B cell (primary cell): ENCODE results near the gene CERS6. TPM values are rescaled to one million over a fixed set of nuclear protein-coding genes. Genes with fewer than 3 reads are reported as not detected.

Experiments
- ATAC-seq: fragments of 200-7000 bp; cut with Tn5 transposase; one replicate; pipeline ENCODE4 v1.10.0; 2021; ENCODE audit warnings: low read depth, mild to moderate bottlenecking, moderate number of reproducible peaks, moderate library complexity
- CTCF ChIA-PET: fragments of 350-600 bp; sonication (Branson Sonifier 250); formaldehyde crosslinking; loops from one replicate; lab custom pipeline; 2021; ENCODE audit warnings: antibody characterized with exemption, inconsistent platforms; lab: Charles Lee
- POLR2A ChIA-PET: fragments of 350-600 bp; sonication (Branson Sonifier 250); formaldehyde crosslinking; loops from one replicate; lab custom pipeline; 2021; ENCODE audit warnings: antibody characterized with exemption; lab: Charles Lee
- DNase-seq: peaks from one replicate; pipeline ENCODE4 v3.0.0; 2013
- H2AFZ ChIP-seq: 2 replicates; pipeline ENCODE4 v1.6.1; 2012; ENCODE audit warnings: mild to moderate bottlenecking, low read depth, low read length; ENCODE audit not compliant: insufficient read depth, poor library complexity, severe bottlenecking
- H3K27ac ChIP-seq, 2 donors: 1 replicate in 1 of 2; 2 replicates in 1 of 2; pipeline ENCODE4 v1.5.1; 2012 to 2013; ENCODE audit warnings: low read length in 2 of 2, mild to moderate bottlenecking in 2 of 2, moderate library complexity in 1 of 2
- H3K27me3 ChIP-seq, 4 experiments: fragments of 200-600 bp in 1 of 4; sonication (generic) in 1 of 4; replicated peaks in 1 of 4; 1 replicate in 2 of 4; 2 replicates in 2 of 4; pipeline versions ENCODE4 v1.6.1 to v1.7.0; 2013 to 2016; ENCODE audit warnings: low read length in 3 of 4, mild to moderate bottlenecking in 2 of 4, mixed read lengths in 1 of 4, moderate library complexity in 1 of 4; ENCODE audit not compliant: insufficient read depth in 4 of 4, control insufficient read depth in 3 of 4; ENCODE audit errors: control extremely low read depth in 1 of 4
- H3K36me3 ChIP-seq, 2 experiments: replicated peaks in 1 of 2; 1 replicate in 1 of 2; 2 replicates in 1 of 2; pipeline versions ENCODE4 v1.6.1 to v1.7.1; 2013; ENCODE audit warnings: low read length in 1 of 2; ENCODE audit not compliant: insufficient read depth in 2 of 2, control insufficient read depth in 1 of 2; ENCODE audit errors: control extremely low read depth in 1 of 2, extremely low read depth in 1 of 2
- H3K4me1 ChIP-seq, 2 donors: fragments of 200-600 bp in 1 of 2; sonication (generic) in 1 of 2; 1 replicate in 1 of 2; 2 replicates in 1 of 2; pipeline versions ENCODE4 v1.5.1 to v1.6.1; 2013 to 2017; ENCODE audit warnings: low read length in 2 of 2; ENCODE audit not compliant: control insufficient read depth in 2 of 2, insufficient read depth in 2 of 2
- H3K4me2 ChIP-seq: replicated peaks from 2 replicates; pipeline ENCODE3; 2012; ENCODE audit warnings: mild to moderate bottlenecking, low read depth, low read length; ENCODE audit not compliant: poor library complexity, severe bottlenecking
- H3K4me3 ChIP-seq, 5 experiments: fragments of 200-600 bp in 1 of 5; sonication (generic) in 1 of 5; 1 replicate in 3 of 5; 2 replicates in 2 of 5; pipeline versions ENCODE4 v1.5.1 to v1.7.0; 2011 to 2016; ENCODE audit warnings: low read length in 4 of 5, mild to moderate bottlenecking in 4 of 5, low read depth in 2 of 5, control low read depth in 1 of 5, moderate library complexity in 1 of 5; ENCODE audit not compliant: insufficient read depth in 1 of 5; ENCODE audit errors: control extremely low read depth in 1 of 5, extremely low read depth in 1 of 5
- H3K79me2 ChIP-seq: fragments of 200-600 bp; sonication (generic); one replicate; pipeline ENCODE4 v1.6.0; 2016; ENCODE audit warnings: low read length; ENCODE audit not compliant: control insufficient read depth, insufficient read depth
- H3K9ac ChIP-seq: fragments of 200-600 bp; sonication (generic); 2 replicates; pipeline ENCODE4 v1.6.1; 2017; ENCODE audit warnings: mild to moderate bottlenecking, low read length, moderate library complexity
- H3K9me3 ChIP-seq, 3 donors: one replicate each; pipeline versions ENCODE4 v1.6.1 to v1.7.1; 2013; ENCODE audit warnings: low read length in 2 of 3; ENCODE audit not compliant: control insufficient read depth in 2 of 3, insufficient read depth in 1 of 3; ENCODE audit errors: control extremely low read depth in 1 of 3
- H4K20me1 ChIP-seq: 2 replicates; pipeline ENCODE4 v1.6.0; 2012; ENCODE audit warnings: mild to moderate bottlenecking, low read length; ENCODE audit not compliant: insufficient read depth, control insufficient read depth, poor library complexity, severe bottlenecking
- H3K27ac Mint-ChIP-seq: one replicate; pipeline ENCODE4 v1.8.0; 2021; ENCODE audit warnings: mixed read lengths
- H3K27me3 Mint-ChIP-seq: one replicate; pipeline ENCODE4 v1.8.0; 2021; ENCODE audit warnings: mixed read lengths
- H3K4me1 Mint-ChIP-seq: one replicate; pipeline ENCODE4 v1.8.0; 2021; ENCODE audit warnings: mixed read lengths
- H3K4me3 Mint-ChIP-seq: one replicate; pipeline ENCODE4 v1.8.0; 2021; ENCODE audit warnings: mixed read lengths
- H3K9me3 Mint-ChIP-seq: one replicate; pipeline ENCODE4 v1.8.0; 2022; ENCODE audit warnings: mixed read lengths; ENCODE audit not compliant: insufficient read depth
- EZH2 ChIP-seq: IDR thresholded peaks from 2 replicates; pipeline ENCODE4 v1.6.1; 2012; ENCODE audit warnings: borderline replicate concordance, low read depth, mild to moderate bottlenecking, moderate library complexity, low read length; ENCODE audit not compliant: insufficient read depth, poor library complexity, severe bottlenecking
- WGBS: methylation state at CpG from one replicate; pipeline ENCODE4 v1.1.5; 2013; ENCODE audit warnings: missing lambda C conversion rate; ENCODE audit not compliant: insufficient coverage; 5-methylcytosine and 5-hydroxymethylcytosine counted together
- intact Hi-C: fragments of 100-400 bp; cut with micrococcal nuclease; formaldehyde crosslinking; loops from one replicate; pipeline ENCODE4 v1.10.0; 2022
- polyA plus RNA-seq: library from polyadenylated mRNA; depleted of rRNA; stranded (reverse); fragments of >200 nt; gene quantifications from 2 replicates; pipeline ENCODE4 v1.2.3, GENCODE V29; 2012
- total RNA-seq, 2 donors: library from RNA; stranded (reverse); fragments of 120-200 nt in 1 of 2; gene quantifications; 1 replicate in 1 of 2; 2 replicates in 1 of 2; pipeline versions ENCODE4 v1.2.3 to v1.2.4, GENCODE V29; 2013 to 2022
- TF ChIP-seq, protein P1 (sequence below): fragments of 200-600 bp; IDR thresholded peaks from one replicate; pipeline ENCODE4 v1.8.0; 2022; ENCODE audit warnings: antibody characterized with exemption, mild to moderate bottlenecking

The CERS6 gene
- total and polyA plus RNA-seq, 2 donors (not counting 1 experiment from before 2014, with no cell fraction given), result 2.2 to 5.5 TPM

DNA sequence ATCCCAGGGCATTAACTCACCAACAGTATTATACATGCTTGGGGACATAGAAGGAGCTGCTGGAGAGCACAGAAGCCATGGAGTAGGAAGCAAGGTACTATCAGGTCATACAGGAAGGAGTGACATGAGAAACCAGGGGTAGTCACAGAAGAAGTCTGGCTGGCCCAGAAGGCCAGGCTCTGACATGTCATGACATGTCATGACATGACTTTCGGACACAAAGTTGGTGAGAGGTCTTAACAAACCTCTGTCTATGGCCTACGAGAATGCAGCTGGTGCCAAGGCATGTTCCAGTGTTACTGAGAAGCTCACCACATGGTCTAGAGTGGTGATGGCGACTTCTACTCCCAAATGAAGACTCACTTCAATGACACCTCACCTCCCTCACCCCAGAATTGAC, 3.3 kb upstream of the CERS6 start:
- H3K9me3 ChIP-seq, result no peaks in the 10 kb centered on the region
- intact Hi-C loops, result loop anchor here (10.0 kb wide), 1 partner anchor 208 kb away; the partner anchor contains the start of gene STK39
- POLR2A ChIA-PET, result no interaction called here
- ATAC-seq (no peak), DNase-seq (no peak)
- 100% methylated on average over 2 of the region's 3 CpGs for WGBS
- no peak overlapping the region for H3K4me3 Mint-ChIP-seq
- peaks cover 8 to 9% of the 10 kb centered on the region in 2 donors for H3K4me1 ChIP-seq
- H3K4me3 ChIP-seq, result no peak overlapping the region
- TF ChIP-seq EZH2, result no peak
- TF ChIP-seq, protein P1, sequence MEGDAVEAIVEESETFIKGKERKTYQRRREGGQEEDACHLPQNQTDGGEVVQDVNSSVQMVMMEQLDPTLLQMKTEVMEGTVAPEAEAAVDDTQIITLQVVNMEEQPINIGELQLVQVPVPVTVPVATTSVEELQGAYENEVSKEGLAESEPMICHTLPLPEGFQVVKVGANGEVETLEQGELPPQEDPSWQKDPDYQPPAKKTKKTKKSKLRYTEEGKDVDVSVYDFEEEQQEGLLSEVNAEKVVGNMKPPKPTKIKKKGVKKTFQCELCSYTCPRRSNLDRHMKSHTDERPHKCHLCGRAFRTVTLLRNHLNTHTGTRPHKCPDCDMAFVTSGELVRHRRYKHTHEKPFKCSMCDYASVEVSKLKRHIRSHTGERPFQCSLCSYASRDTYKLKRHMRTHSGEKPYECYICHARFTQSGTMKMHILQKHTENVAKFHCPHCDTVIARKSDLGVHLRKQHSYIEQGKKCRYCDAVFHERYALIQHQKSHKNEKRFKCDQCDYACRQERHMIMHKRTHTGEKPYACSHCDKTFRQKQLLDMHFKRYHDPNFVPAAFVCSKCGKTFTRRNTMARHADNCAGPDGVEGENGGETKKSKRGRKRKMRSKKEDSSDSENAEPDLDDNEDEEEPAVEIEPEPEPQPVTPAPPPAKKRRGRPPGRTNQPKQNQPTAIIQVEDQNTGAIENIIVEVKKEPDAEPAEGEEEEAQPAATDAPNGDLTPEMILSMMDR, result no peak
- no peak overlapping the region for H3K4me2 ChIP-seq
- no peaks in the 10 kb centered on the region for H4K20me1 ChIP-seq
- peaks cover 11% of the 10 kb centered on the region for H3K79me2 ChIP-seq
- no peak overlapping the region for H3K27ac ChIP-seq
- peaks cover 2% of the 10 kb centered on the region for H3K27me3 Mint-ChIP-seq
- no peak overlapping the region for H2AFZ ChIP-seq
- H3K9me3 Mint-ChIP-seq, result no peaks in the 10 kb centered on the region
- H3K27ac Mint-ChIP-seq, result no peak overlapping the region
- no peak overlapping the region for H3K9ac ChIP-seq
- CTCF ChIA-PET, result no interaction called here
- no peaks in the 10 kb centered on the region for H3K36me3 ChIP-seq
- no peaks in the 10 kb centered on the region for H3K27me3 ChIP-seq
- peaks cover 7% of the 10 kb centered on the region for H3K4me1 Mint-ChIP-seq

DNA sequence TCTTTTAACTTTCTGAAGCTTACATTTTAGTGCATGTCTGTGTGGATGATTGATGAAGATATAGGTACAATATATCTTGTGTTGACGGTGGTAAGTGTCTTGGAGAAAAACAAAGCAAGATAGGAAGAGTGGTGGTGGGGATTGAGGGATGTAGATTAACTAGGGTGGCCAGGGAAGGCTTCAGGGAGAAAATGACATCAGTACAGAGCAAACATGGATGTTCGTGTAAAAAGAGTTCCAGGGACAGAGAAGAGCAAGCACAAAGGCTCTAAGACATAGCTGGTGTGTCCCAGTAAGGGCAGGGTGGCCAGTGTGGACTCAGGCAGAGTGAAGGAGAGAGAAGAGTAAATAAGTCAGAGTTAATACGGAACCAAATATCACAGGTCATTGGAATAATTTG, 2.7 kb upstream of the CERS6 start:
- ChIA-PET CTCF (interaction anchor here (0.8 kb wide), 1 partner anchor 107 kb away, joined by 3 read pairs; no protein-coding TSS in a partner anchor), POLR2A (no interaction called here)
- Histone ChIP-seq H3K4me3 (no peak overlapping the region), H3K9me3 (no peaks in the 10 kb centered on the region), H3K36me3 (no peaks in the 10 kb centered on the region), H3K27me3 (no peaks in the 10 kb centered on the region), H3K4me1 (peaks cover 15 to 16% of the 10 kb centered on the region in 2 donors), H3K4me2 (no peak overlapping the region), H3K27ac (no peak overlapping the region), H3K79me2 (peaks cover 11% of the 10 kb centered on the region), H4K20me1 (no peaks in the 10 kb centered on the region), H2AFZ (no peak overlapping the region), H3K9ac (no peak overlapping the region)
- H3K27ac Mint-ChIP-seq, result no peak overlapping the region
- ATAC-seq (no peak), DNase-seq (no peak)
- 92% methylated on average over 3 of the region's 3 CpGs for WGBS
- H3K9me3 Mint-ChIP-seq, result no peaks in the 10 kb centered on the region
- TF ChIP-seq, protein P1, result no peak
- no peak for TF ChIP-seq EZH2
- no peaks in the 10 kb centered on the region for H3K27me3 Mint-ChIP-seq
- intact Hi-C loops, result loop anchor here (10.0 kb wide), 1 partner anchor 209 kb away; the partner anchor contains the start of gene STK39
- no peak overlapping the region for H3K4me3 Mint-ChIP-seq
- peaks cover 14% of the 10 kb centered on the region for H3K4me1 Mint-ChIP-seq
